ENCODE measurements around the gene MAN2C1.

DNA sequence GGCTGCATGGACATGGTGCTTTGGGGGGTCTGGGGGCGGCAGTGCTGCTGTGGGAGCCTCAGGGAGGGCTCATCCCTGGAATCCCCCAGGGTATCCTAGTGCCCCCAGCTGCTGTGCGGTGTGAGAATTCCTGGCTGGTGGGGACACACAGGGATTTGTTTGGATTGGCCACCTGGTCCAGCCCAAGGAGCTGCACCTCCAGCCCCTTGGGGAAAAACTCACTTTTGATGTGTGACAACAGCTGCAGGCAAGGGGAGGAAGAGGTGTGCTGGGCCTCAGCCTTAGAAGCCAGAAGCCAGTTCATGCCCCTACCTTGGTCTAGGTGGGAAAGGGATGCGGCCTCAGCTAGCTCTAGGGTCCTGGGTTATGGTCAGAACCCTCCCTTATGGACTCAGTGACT, 40.9 kb downstream of the MAN2C1 start:
- TF ChIP-seq, protein P1, sequence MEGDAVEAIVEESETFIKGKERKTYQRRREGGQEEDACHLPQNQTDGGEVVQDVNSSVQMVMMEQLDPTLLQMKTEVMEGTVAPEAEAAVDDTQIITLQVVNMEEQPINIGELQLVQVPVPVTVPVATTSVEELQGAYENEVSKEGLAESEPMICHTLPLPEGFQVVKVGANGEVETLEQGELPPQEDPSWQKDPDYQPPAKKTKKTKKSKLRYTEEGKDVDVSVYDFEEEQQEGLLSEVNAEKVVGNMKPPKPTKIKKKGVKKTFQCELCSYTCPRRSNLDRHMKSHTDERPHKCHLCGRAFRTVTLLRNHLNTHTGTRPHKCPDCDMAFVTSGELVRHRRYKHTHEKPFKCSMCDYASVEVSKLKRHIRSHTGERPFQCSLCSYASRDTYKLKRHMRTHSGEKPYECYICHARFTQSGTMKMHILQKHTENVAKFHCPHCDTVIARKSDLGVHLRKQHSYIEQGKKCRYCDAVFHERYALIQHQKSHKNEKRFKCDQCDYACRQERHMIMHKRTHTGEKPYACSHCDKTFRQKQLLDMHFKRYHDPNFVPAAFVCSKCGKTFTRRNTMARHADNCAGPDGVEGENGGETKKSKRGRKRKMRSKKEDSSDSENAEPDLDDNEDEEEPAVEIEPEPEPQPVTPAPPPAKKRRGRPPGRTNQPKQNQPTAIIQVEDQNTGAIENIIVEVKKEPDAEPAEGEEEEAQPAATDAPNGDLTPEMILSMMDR (IDR thresholded peaks at IDR 0.05): no peak
- no peak for TF ChIP-seq POLR2A (IDR thresholded peaks at IDR 0.05)

All from body of pancreas (tissue), 4 donors.